ENCODE data around the gene ST3GAL3.

DNA sequence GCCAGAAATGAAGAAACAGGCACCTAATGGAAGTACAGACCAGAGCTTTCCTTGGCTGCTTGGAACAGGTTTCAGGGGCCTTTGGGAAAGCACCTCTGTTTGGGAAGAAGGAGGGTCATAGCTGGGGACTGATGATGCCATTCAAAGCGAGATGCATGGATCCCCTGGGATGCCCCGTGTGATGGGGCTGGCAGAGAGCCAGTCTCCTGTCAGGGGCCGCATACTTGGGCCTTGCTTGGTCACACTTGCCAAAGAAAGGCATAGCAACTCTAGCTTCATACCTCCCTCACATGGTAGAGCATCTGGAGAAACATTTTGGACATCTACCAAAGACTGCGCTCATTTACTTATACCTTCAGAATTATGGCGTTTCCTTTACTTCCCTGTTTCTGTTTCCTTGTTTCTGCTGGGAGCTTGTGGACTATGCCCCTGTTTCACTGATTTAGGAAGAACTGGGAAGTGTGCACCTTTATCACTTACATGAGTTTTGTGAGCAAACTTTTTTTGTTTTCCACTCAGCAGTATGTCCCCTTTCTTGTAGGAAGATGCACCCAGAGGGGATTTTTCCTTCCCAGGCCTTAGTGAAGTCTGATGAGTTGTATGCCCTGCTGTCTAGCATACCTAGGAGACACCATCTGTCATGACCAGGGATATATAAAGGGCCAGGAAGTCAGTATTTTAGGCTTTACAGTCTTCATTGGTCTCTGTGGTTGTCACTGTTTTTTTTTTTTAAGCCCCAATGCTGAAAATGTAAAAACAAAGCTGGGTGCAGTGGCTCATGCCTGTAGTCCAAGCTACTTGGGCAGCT, 19.8 kb upstream of the ST3GAL3 start:
- TF ChIP-seq ZNF37A (tag by site-specific recombination; IDR thresholded peaks at IDR 0.05) (no peak), ZBTB49 (tag by site-specific recombination; IDR thresholded peaks at IDR 0.05; ENCODE audit: low read depth) (no peak), ZNF362 (tag by site-specific recombination; IDR thresholded peaks at IDR 0.05) (no peak), SETDB1 (IDR thresholded peaks at IDR 0.05; ENCODE audit: insufficient read length, low read length) (no peak), ZNF791 (tag by site-specific recombination; IDR thresholded peaks at IDR 0.05) (no peak), ZNF768 (tag by site-specific recombination; IDR thresholded peaks at IDR 0.05) (no peak), ZEB2 (tag by site-specific recombination; IDR thresholded peaks at IDR 0.05) (no peak)
- TF ChIP-seq, protein P1, sequence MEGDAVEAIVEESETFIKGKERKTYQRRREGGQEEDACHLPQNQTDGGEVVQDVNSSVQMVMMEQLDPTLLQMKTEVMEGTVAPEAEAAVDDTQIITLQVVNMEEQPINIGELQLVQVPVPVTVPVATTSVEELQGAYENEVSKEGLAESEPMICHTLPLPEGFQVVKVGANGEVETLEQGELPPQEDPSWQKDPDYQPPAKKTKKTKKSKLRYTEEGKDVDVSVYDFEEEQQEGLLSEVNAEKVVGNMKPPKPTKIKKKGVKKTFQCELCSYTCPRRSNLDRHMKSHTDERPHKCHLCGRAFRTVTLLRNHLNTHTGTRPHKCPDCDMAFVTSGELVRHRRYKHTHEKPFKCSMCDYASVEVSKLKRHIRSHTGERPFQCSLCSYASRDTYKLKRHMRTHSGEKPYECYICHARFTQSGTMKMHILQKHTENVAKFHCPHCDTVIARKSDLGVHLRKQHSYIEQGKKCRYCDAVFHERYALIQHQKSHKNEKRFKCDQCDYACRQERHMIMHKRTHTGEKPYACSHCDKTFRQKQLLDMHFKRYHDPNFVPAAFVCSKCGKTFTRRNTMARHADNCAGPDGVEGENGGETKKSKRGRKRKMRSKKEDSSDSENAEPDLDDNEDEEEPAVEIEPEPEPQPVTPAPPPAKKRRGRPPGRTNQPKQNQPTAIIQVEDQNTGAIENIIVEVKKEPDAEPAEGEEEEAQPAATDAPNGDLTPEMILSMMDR (tag by site-specific recombination; IDR thresholded peaks at IDR 0.05), result no peak
